Central memory CD8-positive, alpha-beta T cell (primary cell): Measurements from ENCODE around the gene CLCN5.
"Not testable (repeated sequence)": the region's sequence is repeated elsewhere in the genome, so short reads cannot be mapped to it uniquely, and the experiment has no call there.

ENCODE experiments used
- ATAC-seq: fragments of 150-1000 bp; cut with Tn5 transposase; replicated peaks from 2 replicates; pipeline ENCODE4 v1.10.0; 2022; ENCODE audit warnings: mild to moderate bottlenecking, moderate FRiP score, moderate number of reproducible peaks; ENCODE audit not compliant: poor library complexity, severe bottlenecking; ENCODE audit errors: extremely low read depth
- DNase-seq, 2 donors: peaks; one replicate each; pipeline ENCODE4 v3.0.0; 2021; ENCODE audit warnings: low spot score in 2 of 2
- H3K27ac Mint-ChIP-seq: one replicate; pipeline ENCODE4 v1.8.0; 2022; ENCODE audit warnings: low read depth, mild to moderate bottlenecking, moderate library complexity, mixed read lengths
- H3K27me3 Mint-ChIP-seq: one replicate; pipeline ENCODE4 v1.8.0; 2022; ENCODE audit warnings: mixed read lengths
- H3K36me3 Mint-ChIP-seq: one replicate; pipeline ENCODE4 v1.8.0; 2022; ENCODE audit warnings: mild to moderate bottlenecking, moderate library complexity, mixed read lengths; ENCODE audit not compliant: insufficient read depth
- H3K4me1 Mint-ChIP-seq: one replicate; pipeline ENCODE4 v1.8.0; 2022; ENCODE audit warnings: mixed read lengths
- H3K4me3 Mint-ChIP-seq: one replicate; pipeline ENCODE4 v1.8.0; 2022; ENCODE audit warnings: mild to moderate bottlenecking, moderate library complexity, mixed read lengths
- H3K9me3 Mint-ChIP-seq: one replicate; pipeline ENCODE4 v1.8.0; 2022; ENCODE audit warnings: mixed read lengths

Gene CLCN5

DNA sequence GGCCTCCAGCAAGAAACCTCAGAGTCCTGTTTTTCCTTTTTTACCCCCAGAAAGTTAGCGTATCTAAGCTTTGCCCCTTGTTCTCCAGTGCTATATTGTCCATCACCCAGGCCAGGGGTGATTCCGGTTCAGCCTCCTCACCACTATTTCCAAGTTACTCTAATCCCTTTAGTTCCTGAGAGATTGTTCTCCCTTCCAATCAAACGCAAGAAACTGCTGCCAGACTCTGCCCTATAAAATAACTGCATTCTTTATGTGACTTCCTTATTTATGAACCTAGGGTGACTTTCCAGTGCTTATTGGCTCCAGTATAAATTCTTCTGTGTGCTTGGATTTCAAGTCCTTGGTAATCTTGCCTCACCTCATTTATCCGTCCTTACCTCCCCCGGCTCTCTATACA is 65.7 kb downstream of the CLCN5 start:
- Mint-ChIP-seq H3K4me1 (no peaks in the 10 kb centered on the region), H3K27ac (no peak overlapping the region), H3K4me3 (no peak overlapping the region), H3K27me3 (no peaks in the 10 kb centered on the region), H3K36me3 (no peaks in the 10 kb centered on the region), H3K9me3 (no peaks in the 10 kb centered on the region)
- no peak for DNase-seq
- no peak for ATAC-seq

- Mint-ChIP-seq H3K27ac (no peak overlapping the region), H3K36me3 (no peaks in the 10 kb centered on the region), H3K27me3 (no peaks in the 10 kb centered on the region), H3K9me3 (no peaks in the 10 kb centered on the region), H3K4me1 (no peaks in the 10 kb centered on the region), H3K4me3 (no peak overlapping the region)
- DNase-seq (no peak), ATAC-seq (no peak)
These were observed 69.4 kb downstream of the CLCN5 start for GRCh38 chrX:49991758-49992157.

DNA sequence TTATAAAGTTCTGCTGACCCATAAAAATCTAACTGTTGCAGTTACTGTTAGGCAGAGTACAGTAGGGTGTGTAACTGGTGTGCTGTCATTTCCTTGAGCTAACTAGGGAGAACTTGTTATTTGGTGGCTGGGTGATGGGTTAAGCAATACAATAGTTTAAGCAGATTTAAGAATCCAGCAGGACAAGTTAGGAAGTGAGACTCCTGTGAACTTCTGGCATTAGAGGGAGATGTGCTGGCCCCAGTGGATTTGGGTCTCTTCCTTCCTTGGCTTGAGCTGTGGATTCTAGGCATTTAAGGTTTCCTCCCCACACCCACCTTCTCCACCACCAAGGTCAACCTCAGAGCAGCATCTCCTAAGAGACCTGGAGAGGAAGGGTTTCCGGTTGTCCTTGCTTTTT is 70.5 kb downstream of the CLCN5 start:
- no peak for ATAC-seq
- Mint-ChIP-seq H3K9me3 (no peaks in the 10 kb centered on the region), H3K36me3 (no peaks in the 10 kb centered on the region), H3K27ac (no peak overlapping the region), H3K4me3 (no peak overlapping the region), H3K4me1 (no peaks in the 10 kb centered on the region), H3K27me3 (no peaks in the 10 kb centered on the region)
- no peak for DNase-seq

GRCh38 chrX:49993661-49994060 is 71.3 kb downstream of the CLCN5 start:
- Mint-ChIP-seq H3K9me3 (no peaks in the 10 kb centered on the region), H3K4me3 (no peak overlapping the region), H3K27me3 (no peaks in the 10 kb centered on the region), H3K27ac (no peak overlapping the region), H3K36me3 (no peaks in the 10 kb centered on the region), H3K4me1 (no peaks in the 10 kb centered on the region)
- DNase-seq (no peak), ATAC-seq (no peak)

GRCh38 chrX:49995107-49995731 is 72.8 kb downstream of the CLCN5 start:
- ATAC-seq (no peak), DNase-seq (no peak)
- no peaks in the 10 kb centered on the region for H3K4me1 Mint-ChIP-seq
- no peaks in the 10 kb centered on the region for H3K36me3 Mint-ChIP-seq
- H3K4me3 Mint-ChIP-seq = no peak overlapping the region
- no peak overlapping the region for H3K27ac Mint-ChIP-seq
- H3K9me3 Mint-ChIP-seq = no peaks in the 10 kb centered on the region
- H3K27me3 Mint-ChIP-seq = no peaks in the 10 kb centered on the region

DNA sequence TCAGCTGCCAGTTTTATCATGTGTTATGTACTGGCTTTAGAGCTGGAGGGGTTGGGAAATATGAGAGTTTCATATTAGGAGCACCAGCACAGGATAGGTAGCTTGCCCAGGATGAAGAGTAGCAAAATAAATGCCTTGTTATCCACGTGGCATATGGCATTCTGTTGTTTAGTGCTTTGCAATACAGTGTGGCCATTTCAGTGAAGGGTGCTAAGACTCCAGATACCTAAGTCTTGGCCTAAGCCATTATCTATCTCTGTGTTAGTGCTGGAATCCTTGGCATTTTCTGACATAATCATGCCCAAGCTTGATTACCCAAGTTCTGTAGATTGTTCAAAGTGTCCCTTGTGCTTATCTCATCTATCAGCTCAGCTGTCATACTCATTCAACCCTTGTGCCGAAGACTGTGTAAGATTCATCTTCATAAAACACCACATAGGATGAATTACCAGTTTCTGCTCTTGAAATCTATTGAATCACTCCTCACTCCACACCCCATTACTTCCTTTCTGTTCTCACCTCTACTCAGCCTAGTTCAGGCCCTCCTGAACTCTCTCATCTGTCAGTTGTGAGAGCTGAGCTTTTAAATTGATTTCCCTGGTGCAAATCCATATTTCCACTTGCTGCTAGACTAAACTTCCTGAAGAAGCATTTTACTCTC is 73.5 kb downstream of the CLCN5 start:
- Mint-ChIP-seq H3K27ac (no peak overlapping the region), H3K9me3 (no peaks in the 10 kb centered on the region), H3K4me3 (no peak overlapping the region), H3K36me3 (no peaks in the 10 kb centered on the region), H3K4me1 (no peaks in the 10 kb centered on the region), H3K27me3 (no peaks in the 10 kb centered on the region)
- DNase-seq = no peak
- no peak for ATAC-seq

- no peak overlapping the region for H3K4me3 Mint-ChIP-seq
- H3K27me3 Mint-ChIP-seq = no peaks in the 10 kb centered on the region
- H3K36me3 Mint-ChIP-seq = no peaks in the 10 kb centered on the region
- ATAC-seq = no peak
- no peaks in the 10 kb centered on the region for H3K9me3 Mint-ChIP-seq
- no peaks in the 10 kb centered on the region for H3K4me1 Mint-ChIP-seq
- H3K27ac Mint-ChIP-seq = no peak overlapping the region
- DNase-seq = no peak
These were observed 74.1 kb downstream of the CLCN5 start for GRCh38 chrX:49996474-49996873.

DNA sequence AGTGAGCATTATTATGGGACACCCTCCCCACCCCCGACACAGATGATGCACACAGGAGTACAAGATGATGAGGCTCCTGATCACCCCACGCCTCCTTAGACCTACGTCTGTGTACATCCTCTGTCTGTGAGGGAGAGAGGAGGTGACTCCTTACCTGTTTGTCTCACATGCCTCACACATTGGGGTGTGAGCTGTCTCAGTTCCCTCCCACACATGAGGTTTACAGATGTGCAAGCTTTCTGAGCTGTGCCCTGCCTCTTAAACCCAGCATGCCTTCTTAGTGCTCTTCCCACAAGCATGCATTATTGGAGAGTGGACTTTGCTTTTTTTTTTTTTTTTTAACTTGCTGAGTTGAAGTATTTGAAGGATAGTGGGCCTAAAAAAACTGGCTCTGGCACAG is 76.7 kb downstream of the CLCN5 start:
- no peaks in the 10 kb centered on the region for H3K27me3 Mint-ChIP-seq
- H3K36me3 Mint-ChIP-seq = no peaks in the 10 kb centered on the region
- no peak for DNase-seq
- H3K27ac Mint-ChIP-seq = no peak overlapping the region
- no peaks in the 10 kb centered on the region for H3K4me1 Mint-ChIP-seq
- ATAC-seq = no peak
- H3K9me3 Mint-ChIP-seq = no peaks in the 10 kb centered on the region
- no peak overlapping the region for H3K4me3 Mint-ChIP-seq

DNA sequence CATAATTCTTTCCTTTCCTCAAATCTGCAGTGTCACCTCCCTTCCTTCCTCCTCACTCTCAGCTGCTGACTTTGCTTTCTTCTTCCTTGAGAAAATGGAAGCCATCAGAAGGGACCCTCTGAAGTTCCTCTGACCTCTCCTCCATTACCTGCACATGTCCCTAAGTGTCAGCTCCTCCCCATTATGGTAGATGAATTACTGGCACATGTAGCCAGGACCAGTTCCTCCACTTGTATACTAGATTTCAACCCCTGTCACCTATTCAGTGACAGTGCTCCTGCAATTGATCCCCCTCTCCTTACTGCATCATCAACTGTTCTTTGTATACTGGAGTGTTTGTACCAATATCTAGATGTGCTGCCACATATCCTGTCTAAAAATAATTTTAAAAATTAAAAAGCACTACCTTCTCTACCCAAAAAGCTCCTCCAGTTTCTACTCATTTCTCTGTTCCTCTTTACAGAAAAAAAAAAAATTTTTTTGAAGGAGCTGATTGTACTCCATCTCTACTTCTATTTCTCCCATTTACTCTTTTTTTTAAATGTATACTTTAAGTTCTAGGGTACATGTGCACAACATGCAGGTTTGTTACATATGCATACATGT is 78.6 kb downstream of the CLCN5 start:
- no peaks in the 10 kb centered on the region for H3K4me1 Mint-ChIP-seq
- DNase-seq (no peak), ATAC-seq (no peak)
- no peak overlapping the region for H3K27ac Mint-ChIP-seq
- no peaks in the 10 kb centered on the region for H3K9me3 Mint-ChIP-seq
- no peaks in the 10 kb centered on the region for H3K27me3 Mint-ChIP-seq
- H3K4me3 Mint-ChIP-seq = no peak overlapping the region
- H3K36me3 Mint-ChIP-seq = no peaks in the 10 kb centered on the region

GRCh38 chrX:50002067-50002714 is 79.8 kb downstream of the CLCN5 start:
- no peak overlapping the region for H3K27ac Mint-ChIP-seq
- no peak for DNase-seq
- ATAC-seq = no peak
- no peaks in the 10 kb centered on the region for H3K27me3 Mint-ChIP-seq
- no peaks in the 10 kb centered on the region for H3K36me3 Mint-ChIP-seq
- H3K9me3 Mint-ChIP-seq = no peaks in the 10 kb centered on the region
- no peaks in the 10 kb centered on the region for H3K4me1 Mint-ChIP-seq
- H3K4me3 Mint-ChIP-seq = no peak overlapping the region

GRCh38 chrX:50003467-50003866 is 81.1 kb downstream of the CLCN5 start:
- no peaks in the 10 kb centered on the region for H3K36me3 Mint-ChIP-seq
- ATAC-seq = no peak
- H3K4me3 Mint-ChIP-seq = no peak overlapping the region
- no peak overlapping the region for H3K27ac Mint-ChIP-seq
- no peak for DNase-seq
- no peaks in the 10 kb centered on the region for H3K27me3 Mint-ChIP-seq
- no peaks in the 10 kb centered on the region for H3K9me3 Mint-ChIP-seq
- no peaks in the 10 kb centered on the region for H3K4me1 Mint-ChIP-seq

- Mint-ChIP-seq H3K27me3 (no peaks in the 10 kb centered on the region), H3K27ac (no peak overlapping the region), H3K4me3 (no peak overlapping the region), H3K9me3 (no peaks in the 10 kb centered on the region), H3K36me3 (no peaks in the 10 kb centered on the region), H3K4me1 (no peaks in the 10 kb centered on the region)
- no peak for ATAC-seq
- DNase-seq = no peak
These were observed 81.5 kb downstream of the CLCN5 start for GRCh38 chrX:50003927-50004326.

GRCh38 chrX:50025591-50025990 is 103.2 kb downstream of the CLCN5 start:
- not testable (repeated sequence) for H3K27ac Mint-ChIP-seq, H3K4me3 Mint-ChIP-seq, ATAC-seq, H3K36me3 Mint-ChIP-seq, H3K27me3 Mint-ChIP-seq, DNase-seq, H3K4me1 Mint-ChIP-seq
- peaks cover 20% of the 10 kb centered on the region for H3K9me3 Mint-ChIP-seq
